GM23338 (cell line): ENCODE results near the gene ZNF460. TPM values are rescaled to one million over a fixed set of nuclear protein-coding genes. Genes with fewer than 3 reads are reported as not detected.

Experiments
- ATAC-seq: fragments of 200-7000 bp; cut with Tn5 transposase; 3 replicates; pipeline ENCODE4 v1.9.1; 2020
- DNase-seq: peaks from one replicate; pipeline ENCODE4 v3.0.0-alpha.2; 2015; ENCODE audit warnings: low spot score
- H2AFZ ChIP-seq: fragments of 200-600 bp; sonication (generic); 2 replicates; pipeline ENCODE4 v1.8.0; 2016; ENCODE audit warnings: antibody characterized with exemption, mild to moderate bottlenecking, moderate library complexity
- H3F3A ChIP-seq: fragments of 200-600 bp; sonication (generic); replicated peaks from 2 replicates; pipeline ENCODE4 v1.8.0; 2017; ENCODE audit warnings: antibody characterized with exemption, mixed run types, low read depth
- H3K27ac ChIP-seq: fragments of 200-600 bp; sonication (generic); 2 replicates; pipeline ENCODE4 v1.6.1; 2016; ENCODE audit warnings: low read depth
- H3K27me3 ChIP-seq: fragments of 200-600 bp; sonication (generic); 2 replicates; pipeline ENCODE4 v1.8.0; 2016; ENCODE audit warnings: mild to moderate bottlenecking, mixed run types, moderate library complexity; ENCODE audit not compliant: insufficient read depth
- H3K36me3 ChIP-seq: fragments of 200-600 bp; sonication (generic); 2 replicates; pipeline ENCODE4 v1.8.0; 2016; ENCODE audit warnings: mild to moderate bottlenecking; ENCODE audit not compliant: insufficient read depth
- H3K4me1 ChIP-seq: fragments of 200-600 bp; sonication (generic); 2 replicates; pipeline ENCODE4 v1.8.0; 2016; ENCODE audit warnings: mild to moderate bottlenecking, moderate library complexity; ENCODE audit not compliant: insufficient read depth
- H3K4me2 ChIP-seq: fragments of 200-600 bp; sonication (generic); 2 replicates; pipeline ENCODE4 v1.7.1; 2017; ENCODE audit warnings: mixed run types
- H3K4me3 ChIP-seq: fragments of 200-600 bp; sonication (generic); 2 replicates; pipeline ENCODE4 v1.6.1; 2016; ENCODE audit warnings: mixed run types
- H3K79me2 ChIP-seq: fragments of 200-600 bp; sonication (generic); replicated peaks from 2 replicates; pipeline ENCODE4 v1.8.0; 2017; ENCODE audit warnings: mild to moderate bottlenecking; ENCODE audit not compliant: insufficient read depth
- H3K9me2 ChIP-seq: fragments of 200-600 bp; sonication (generic); 2 replicates; pipeline ENCODE4 v1.8.0; 2017; ENCODE audit not compliant: insufficient read depth
- H4K20me1 ChIP-seq: fragments of 200-600 bp; sonication (generic); replicated peaks from 2 replicates; pipeline ENCODE4 v1.8.0; 2017; ENCODE audit warnings: mild to moderate bottlenecking; ENCODE audit not compliant: insufficient read depth
- H3K27ac Mint-ChIP-seq: 2 replicates; pipeline ENCODE4 v1.8.0; 2020; ENCODE audit warnings: inconsistent platforms, mild to moderate bottlenecking, moderate library complexity, mixed read lengths
- H3K27me3 Mint-ChIP-seq: 3 replicates; pipeline ENCODE4 v1.8.0; 2022; ENCODE audit warnings: low read depth, mild to moderate bottlenecking, moderate library complexity, mixed read lengths, inconsistent platforms; ENCODE audit not compliant: insufficient read depth, poor library complexity
- H3K36me3 Mint-ChIP-seq: 3 replicates; pipeline ENCODE4 v1.8.0; 2021; ENCODE audit warnings: low read depth, mild to moderate bottlenecking, inconsistent platforms, moderate library complexity, mixed read lengths
- H3K4me1 Mint-ChIP-seq: 3 replicates; pipeline ENCODE4 v1.8.0; 2020; ENCODE audit warnings: mild to moderate bottlenecking, inconsistent platforms, mixed read lengths
- H3K4me3 Mint-ChIP-seq: 3 replicates; pipeline ENCODE4 v1.8.0; 2021; ENCODE audit warnings: moderate library complexity, mild to moderate bottlenecking, inconsistent platforms, mixed read lengths
- H3K9me3 Mint-ChIP-seq: 3 replicates; pipeline ENCODE4 v1.8.0; 2020; ENCODE audit warnings: moderate library complexity, mild to moderate bottlenecking, inconsistent platforms, mixed read lengths
- CREB1 ChIP-seq: fragments of 250-450 bp; sonication (Bioruptor Pico); IDR thresholded peaks from 2 replicates; pipeline ENCODE4 v1.5.0; 2020; ENCODE audit warnings: low read depth, mild to moderate bottlenecking, moderate library complexity
- CTCF ChIP-seq, 2 experiments: fragments of 200-600 bp in 1 of 2; sonication (generic) in 1 of 2; conservative IDR thresholded peaks; 2 replicates each; pipeline versions ENCODE4 v1.5.1 to v1.6.1; 2016 to 2017; ENCODE audit warnings: antibody characterized with exemption in 2 of 2, low read depth in 2 of 2, mild to moderate bottlenecking in 2 of 2, moderate library complexity in 1 of 2
- EZH2phosphoT487 ChIP-seq: fragments of 200-600 bp; sonication (generic); IDR thresholded peaks from one replicate; pipeline ENCODE4 v1.8.1; 2018; ENCODE audit warnings: antibody characterized with exemption; ENCODE audit not compliant: unreplicated experiment
- POLR2AphosphoS5 ChIP-seq: IDR thresholded peaks from 2 replicates; pipeline ENCODE4 v1.6.1; 2016; ENCODE audit warnings: antibody characterized with exemption, low read depth
- REST ChIP-seq: IDR thresholded peaks from one replicate; pipeline ENCODE4 v1.6.1; 2018; ENCODE audit warnings: antibody characterized with exemption; ENCODE audit not compliant: unreplicated experiment
- polyA plus RNA-seq: library from polyadenylated mRNA; unstranded; fragments of >200 nt; fragmentation: Nextera tagmentation; extraction: Ambion mirVana; gene quantifications from 2 replicates; pipeline ENCODE4 v1.2.1, GENCODE V29; 2016
- total RNA-seq: library from RNA; depleted of rRNA; stranded (reverse); fragments of >200 nt; shearing (Covaris generic); gene quantifications from 2 replicates; pipeline ENCODE4 v1.2.3, GENCODE V29; 2014
- TF ChIP-seq, protein P1 (sequence below): fragments of 250-450 bp; sonication (Bioruptor Pico); IDR thresholded peaks from 2 replicates; pipeline ENCODE4 v1.5.0; 2020; ENCODE audit warnings: mild to moderate bottlenecking, moderate library complexity
- TF ChIP-seq, protein P2 (sequence below): IDR thresholded peaks from 2 replicates; pipeline ENCODE4 v1.6.1; 2016; ENCODE audit warnings: antibody characterized with exemption

The ZNF460 gene
- total and polyA plus RNA-seq, 2 experiments from 2014 or later: 3.4 to 81.7 TPM

DNA sequence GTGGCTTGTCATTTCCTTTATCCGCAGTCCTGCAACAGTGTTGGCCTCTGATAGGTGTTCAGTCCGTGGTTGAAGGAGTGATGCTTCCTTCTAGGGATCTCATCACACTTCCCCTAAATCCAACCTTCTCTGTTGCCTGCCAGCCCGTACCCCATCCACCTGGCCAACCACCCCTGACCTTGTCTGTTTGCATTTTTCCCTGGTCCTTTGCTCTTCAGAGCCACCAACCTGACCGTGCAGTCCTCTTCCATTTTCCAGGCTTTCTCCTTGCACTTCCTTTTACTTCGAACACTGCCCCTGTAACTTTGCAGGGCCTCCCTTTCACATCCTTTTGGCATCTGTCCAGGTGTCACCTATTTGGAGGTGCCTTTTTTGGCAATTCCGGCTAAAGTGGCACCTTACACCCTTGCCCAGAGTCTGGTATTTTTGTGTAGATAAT is 696 bp downstream of the ZNF460 start:
- no peak for TF ChIP-seq POLR2AphosphoS5
- H2AFZ ChIP-seq: 0 out of 2 replicates have a peak overlapping the region, but pooled peaks have one; percentile 74
- Mint-ChIP-seq H3K4me3 (no peak overlapping the region), H3K27ac (no peak overlapping the region), H3K9me3 (no peaks in the 10 kb centered on the region; the same call in 2 of the 3 replicates), H3K36me3 (peaks cover 47% of the 10 kb centered on the region), H3K27me3 (peaks cover 9% of the 10 kb centered on the region), H3K4me1 (peaks cover 11% of the 10 kb centered on the region)
- peaks cover 18% of the 10 kb centered on the region for H3K36me3 ChIP-seq
- no peaks in the 10 kb centered on the region for H3K9me2 ChIP-seq
- peaks cover 56% of the 10 kb centered on the region for H3K79me2 ChIP-seq
- peak overlapping the region; percentile 88 for H3K27ac ChIP-seq
- H3K4me3 ChIP-seq: peak overlapping the region; percentile 68
- H3K27me3 ChIP-seq: no peaks in the 10 kb centered on the region
- peaks cover 13% of the 10 kb centered on the region for H3K4me1 ChIP-seq
- peak overlapping the region; percentile 100 for H3K4me2 ChIP-seq
- no peak for DNase-seq
- ATAC-seq: no peak
- peaks cover 35% of the 10 kb centered on the region for H4K20me1 ChIP-seq
- no peaks in the 10 kb centered on the region for H3F3A ChIP-seq

DNA sequence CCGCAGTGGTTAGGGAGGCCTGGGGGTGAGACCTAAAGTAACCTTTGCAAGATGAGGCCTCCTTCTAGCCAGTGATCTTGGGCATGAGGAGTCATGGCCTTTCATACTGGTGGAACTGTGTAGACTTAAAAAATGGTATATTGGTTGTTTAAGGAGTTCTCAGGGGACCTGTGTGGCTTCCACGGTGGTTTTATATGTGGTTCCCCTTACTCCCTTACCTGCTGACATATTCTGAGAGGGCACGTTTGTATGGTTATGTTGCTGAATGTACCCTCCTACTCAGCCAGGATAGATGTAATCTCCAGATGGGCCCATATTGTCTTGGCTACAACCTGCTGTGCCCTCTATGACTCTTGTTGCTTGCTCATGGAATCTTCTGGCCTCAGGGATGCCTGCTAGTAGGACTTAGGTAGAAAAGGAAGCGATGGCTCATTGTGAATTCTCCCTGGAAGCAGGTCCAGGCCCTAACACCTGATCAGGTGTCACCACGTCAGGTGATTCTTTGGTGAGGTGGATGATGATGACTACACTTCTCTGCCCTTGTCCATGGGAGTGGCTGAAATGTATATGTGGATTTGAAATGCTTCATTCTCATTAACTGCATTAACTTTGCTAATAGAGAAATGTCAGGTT is 1.8 kb downstream of the ZNF460 start:
- Histone ChIP-seq H4K20me1 (peaks cover 38% of the 10 kb centered on the region), H3K79me2 (peaks cover 67% of the 10 kb centered on the region), H3F3A (no peaks in the 10 kb centered on the region), H3K36me3 (peaks cover 24% of the 10 kb centered on the region), H3K4me3 (peak overlapping the region; percentile 68), H3K27ac (no peak overlapping the region), H3K27me3 (no peaks in the 10 kb centered on the region), H2AFZ (no peak overlapping the region), H3K4me2 (peak overlapping the region; percentile 100), H3K9me2 (no peaks in the 10 kb centered on the region), H3K4me1 (peaks cover 13% of the 10 kb centered on the region)
- DNase-seq: no peak
- TF ChIP-seq, protein P1, sequence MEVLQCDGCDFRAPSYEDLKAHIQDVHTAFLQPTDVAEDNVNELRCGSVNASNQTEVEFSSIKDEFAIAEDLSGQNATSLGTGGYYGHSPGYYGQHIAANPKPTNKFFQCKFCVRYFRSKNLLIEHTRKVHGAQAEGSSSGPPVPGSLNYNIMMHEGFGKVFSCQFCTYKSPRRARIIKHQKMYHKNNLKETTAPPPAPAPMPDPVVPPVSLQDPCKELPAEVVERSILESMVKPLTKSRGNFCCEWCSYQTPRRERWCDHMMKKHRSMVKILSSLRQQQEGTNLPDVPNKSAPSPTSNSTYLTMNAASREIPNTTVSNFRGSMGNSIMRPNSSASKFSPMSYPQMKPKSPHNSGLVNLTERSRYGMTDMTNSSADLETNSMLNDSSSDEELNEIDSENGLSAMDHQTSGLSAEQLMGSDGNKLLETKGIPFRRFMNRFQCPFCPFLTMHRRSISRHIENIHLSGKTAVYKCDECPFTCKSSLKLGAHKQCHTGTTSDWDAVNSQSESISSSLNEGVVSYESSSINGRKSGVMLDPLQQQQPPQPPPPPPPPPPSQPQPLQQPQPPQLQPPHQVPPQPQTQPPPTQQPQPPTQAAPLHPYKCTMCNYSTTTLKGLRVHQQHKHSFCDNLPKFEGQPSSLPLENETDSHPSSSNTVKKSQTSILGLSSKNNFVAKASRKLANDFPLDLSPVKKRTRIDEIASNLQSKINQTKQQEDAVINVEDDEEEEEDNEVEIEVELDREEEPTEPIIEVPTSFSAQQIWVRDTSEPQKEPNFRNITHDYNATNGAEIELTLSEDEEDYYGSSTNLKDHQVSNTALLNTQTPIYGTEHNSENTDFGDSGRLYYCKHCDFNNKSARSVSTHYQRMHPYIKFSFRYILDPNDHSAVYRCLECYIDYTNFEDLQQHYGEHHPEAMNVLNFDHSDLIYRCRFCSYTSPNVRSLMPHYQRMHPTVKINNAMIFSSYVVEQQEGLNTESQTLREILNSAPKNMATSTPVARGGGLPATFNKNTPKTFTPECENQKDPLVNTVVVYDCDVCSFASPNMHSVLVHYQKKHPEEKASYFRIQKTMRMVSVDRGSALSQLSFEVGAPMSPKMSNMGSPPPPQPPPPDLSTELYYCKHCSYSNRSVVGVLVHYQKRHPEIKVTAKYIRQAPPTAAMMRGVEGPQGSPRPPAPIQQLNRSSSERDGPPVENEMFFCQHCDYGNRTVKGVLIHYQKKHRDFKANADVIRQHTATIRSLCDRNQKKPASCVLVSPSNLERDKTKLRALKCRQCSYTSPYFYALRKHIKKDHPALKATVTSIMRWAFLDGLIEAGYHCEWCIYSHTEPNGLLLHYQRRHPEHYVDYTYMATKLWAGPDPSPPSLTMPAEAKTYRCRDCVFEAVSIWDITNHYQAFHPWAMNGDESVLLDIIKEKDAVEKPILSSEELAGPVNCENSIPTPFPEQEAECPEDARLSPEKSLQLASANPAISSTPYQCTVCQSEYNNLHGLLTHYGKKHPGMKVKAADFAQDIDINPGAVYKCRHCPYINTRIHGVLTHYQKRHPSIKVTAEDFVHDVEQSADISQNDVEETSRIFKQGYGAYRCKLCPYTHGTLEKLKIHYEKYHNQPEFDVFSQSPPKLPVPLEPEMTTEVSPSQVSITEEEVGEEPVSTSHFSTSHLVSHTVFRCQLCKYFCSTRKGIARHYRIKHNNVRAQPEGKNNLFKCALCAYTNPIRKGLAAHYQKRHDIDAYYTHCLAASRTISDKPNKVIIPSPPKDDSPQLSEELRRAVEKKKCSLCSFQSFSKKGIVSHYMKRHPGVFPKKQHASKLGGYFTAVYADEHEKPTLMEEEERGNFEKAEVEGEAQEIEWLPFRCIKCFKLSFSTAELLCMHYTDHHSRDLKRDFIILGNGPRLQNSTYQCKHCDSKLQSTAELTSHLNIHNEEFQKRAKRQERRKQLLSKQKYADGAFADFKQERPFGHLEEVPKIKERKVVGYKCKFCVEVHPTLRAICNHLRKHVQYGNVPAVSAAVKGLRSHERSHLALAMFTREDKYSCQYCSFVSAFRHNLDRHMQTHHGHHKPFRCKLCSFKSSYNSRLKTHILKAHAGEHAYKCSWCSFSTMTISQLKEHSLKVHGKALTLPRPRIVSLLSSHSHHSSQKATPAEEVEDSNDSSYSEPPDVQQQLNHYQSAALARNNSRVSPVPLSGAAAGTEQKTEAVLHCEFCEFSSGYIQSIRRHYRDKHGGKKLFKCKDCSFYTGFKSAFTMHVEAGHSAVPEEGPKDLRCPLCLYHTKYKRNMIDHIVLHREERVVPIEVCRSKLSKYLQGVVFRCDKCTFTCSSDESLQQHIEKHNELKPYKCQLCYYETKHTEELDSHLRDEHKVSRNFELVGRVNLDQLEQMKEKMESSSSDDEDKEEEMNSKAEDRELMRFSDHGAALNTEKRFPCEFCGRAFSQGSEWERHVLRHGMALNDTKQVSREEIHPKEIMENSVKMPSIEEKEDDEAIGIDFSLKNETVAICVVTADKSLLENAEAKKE: no peak
- no peak for TF ChIP-seq CTCF (conservative IDR thresholded peaks at IDR 0.05; ENCODE audit: low read depth in 2 of 2)
- TF ChIP-seq, protein P2, sequence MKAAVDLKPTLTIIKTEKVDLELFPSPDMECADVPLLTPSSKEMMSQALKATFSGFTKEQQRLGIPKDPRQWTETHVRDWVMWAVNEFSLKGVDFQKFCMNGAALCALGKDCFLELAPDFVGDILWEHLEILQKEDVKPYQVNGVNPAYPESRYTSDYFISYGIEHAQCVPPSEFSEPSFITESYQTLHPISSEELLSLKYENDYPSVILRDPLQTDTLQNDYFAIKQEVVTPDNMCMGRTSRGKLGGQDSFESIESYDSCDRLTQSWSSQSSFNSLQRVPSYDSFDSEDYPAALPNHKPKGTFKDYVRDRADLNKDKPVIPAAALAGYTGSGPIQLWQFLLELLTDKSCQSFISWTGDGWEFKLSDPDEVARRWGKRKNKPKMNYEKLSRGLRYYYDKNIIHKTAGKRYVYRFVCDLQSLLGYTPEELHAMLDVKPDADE: no peak
- TF ChIP-seq CREB1 (CRISPR knock-in tag): no peak
- no peak for TF ChIP-seq EZH2phosphoT487
- TF ChIP-seq REST: no peak
- no peak overlapping the region; the same call in 2 of the 3 replicates for H3K4me3 Mint-ChIP-seq
- H3K27ac Mint-ChIP-seq: no peak overlapping the region
- peaks cover 9% of the 10 kb centered on the region for H3K27me3 Mint-ChIP-seq
- peaks cover 11% of the 10 kb centered on the region for H3K4me1 Mint-ChIP-seq
- peaks cover 57% of the 10 kb centered on the region for H3K36me3 Mint-ChIP-seq
- no peaks in the 10 kb centered on the region; the same call in 2 of the 3 replicates for H3K9me3 Mint-ChIP-seq
- no peak for ATAC-seq
